ENCODE data around the gene PROX1.

PROX1 gene

DNA sequence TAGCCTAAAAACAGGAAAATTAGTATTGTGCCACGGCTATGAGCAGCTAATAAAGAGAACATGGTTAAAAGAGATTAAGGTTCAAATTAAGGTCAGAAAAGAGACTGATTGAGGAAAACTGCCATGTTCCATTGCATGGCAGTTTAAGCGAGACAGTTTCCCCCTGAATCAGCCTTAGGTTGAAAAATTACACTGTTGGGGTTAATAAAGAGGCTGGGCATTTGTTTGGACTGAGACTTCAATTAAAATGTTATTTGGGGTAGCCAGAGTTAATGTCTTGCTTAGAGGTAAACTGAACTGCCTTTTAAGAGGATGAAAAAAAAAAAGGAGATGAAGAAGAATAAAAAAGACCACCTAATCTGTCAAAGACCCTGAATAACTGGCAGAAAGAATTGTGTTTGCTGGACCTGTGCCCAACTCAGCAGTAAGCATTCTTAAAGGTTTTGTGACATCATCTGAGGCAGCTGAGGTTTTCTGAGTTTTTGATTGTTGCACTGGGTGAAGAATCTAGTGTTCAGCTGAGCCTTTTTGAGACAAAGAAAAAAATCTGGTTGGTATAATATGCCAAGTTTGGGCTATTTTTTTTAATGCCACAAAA, 17.7 kb upstream of the PROX1 start:
- TF ChIP-seq, protein P1, sequence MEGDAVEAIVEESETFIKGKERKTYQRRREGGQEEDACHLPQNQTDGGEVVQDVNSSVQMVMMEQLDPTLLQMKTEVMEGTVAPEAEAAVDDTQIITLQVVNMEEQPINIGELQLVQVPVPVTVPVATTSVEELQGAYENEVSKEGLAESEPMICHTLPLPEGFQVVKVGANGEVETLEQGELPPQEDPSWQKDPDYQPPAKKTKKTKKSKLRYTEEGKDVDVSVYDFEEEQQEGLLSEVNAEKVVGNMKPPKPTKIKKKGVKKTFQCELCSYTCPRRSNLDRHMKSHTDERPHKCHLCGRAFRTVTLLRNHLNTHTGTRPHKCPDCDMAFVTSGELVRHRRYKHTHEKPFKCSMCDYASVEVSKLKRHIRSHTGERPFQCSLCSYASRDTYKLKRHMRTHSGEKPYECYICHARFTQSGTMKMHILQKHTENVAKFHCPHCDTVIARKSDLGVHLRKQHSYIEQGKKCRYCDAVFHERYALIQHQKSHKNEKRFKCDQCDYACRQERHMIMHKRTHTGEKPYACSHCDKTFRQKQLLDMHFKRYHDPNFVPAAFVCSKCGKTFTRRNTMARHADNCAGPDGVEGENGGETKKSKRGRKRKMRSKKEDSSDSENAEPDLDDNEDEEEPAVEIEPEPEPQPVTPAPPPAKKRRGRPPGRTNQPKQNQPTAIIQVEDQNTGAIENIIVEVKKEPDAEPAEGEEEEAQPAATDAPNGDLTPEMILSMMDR (IDR thresholded peaks at IDR 0.05; ENCODE audit: low read depth, low read length, missing control alignments) = no peak
- no peak overlapping the region for H3K4me3 ChIP-seq (ENCODE audit: low read depth, low read length)
- no peak for DNase-seq (ENCODE audit: low read depth)

DNA sequence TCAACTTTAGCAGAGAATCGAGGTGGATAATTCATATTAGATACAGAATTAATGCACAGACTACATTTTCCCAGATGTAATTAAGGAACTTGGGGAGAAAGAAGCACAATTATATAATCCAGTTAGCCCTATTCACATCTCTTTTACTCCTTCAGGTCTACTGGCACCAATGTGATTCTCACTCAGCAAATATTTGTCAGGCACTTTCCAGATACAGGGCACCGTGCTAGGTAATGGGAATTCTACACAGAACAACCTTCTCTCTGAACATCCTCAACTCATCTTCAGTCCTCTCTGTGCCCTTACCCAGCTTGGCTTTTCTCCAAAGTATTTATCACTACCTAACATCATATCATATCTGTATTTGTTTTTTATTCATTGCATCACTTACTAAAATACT, 15.6 kb upstream of the PROX1 start:
- no peak for DNase-seq (ENCODE audit: low read depth)

DNA sequence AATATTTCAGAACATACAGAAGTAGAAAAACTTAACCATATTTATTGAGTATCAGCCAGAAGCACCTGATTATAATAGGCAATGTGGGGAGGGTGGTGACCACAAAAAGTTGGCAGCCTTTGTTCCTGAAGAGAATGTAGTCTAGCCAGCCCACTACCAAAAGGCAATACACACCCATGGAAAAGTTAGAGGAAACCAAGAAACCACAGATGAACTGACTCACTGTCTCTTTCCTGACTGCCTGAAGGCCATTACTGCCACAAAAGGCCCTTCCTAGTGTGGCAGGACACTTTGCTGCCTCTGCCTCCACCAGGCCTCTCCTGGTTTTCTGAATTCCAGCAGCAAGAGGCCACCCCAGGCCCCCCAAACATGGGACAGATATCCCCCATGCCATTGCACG, 14.6 kb upstream of the PROX1 start:
- H3K4me3 ChIP-seq (ENCODE audit: low read depth, low read length) = no peak overlapping the region
- TF ChIP-seq, protein P1 (IDR thresholded peaks at IDR 0.05; ENCODE audit: low read depth, low read length, missing control alignments) = no peak
- no peak for DNase-seq (ENCODE audit: low read depth)

More for the DNA sequence above, 15.6 kb upstream of the PROX1 start:
- H3K4me3 ChIP-seq (ENCODE audit: low read depth, low read length) = no peak overlapping the region
- TF ChIP-seq, protein P1 (IDR thresholded peaks at IDR 0.05; ENCODE audit: low read depth, low read length, missing control alignments) = no peak

DNA sequence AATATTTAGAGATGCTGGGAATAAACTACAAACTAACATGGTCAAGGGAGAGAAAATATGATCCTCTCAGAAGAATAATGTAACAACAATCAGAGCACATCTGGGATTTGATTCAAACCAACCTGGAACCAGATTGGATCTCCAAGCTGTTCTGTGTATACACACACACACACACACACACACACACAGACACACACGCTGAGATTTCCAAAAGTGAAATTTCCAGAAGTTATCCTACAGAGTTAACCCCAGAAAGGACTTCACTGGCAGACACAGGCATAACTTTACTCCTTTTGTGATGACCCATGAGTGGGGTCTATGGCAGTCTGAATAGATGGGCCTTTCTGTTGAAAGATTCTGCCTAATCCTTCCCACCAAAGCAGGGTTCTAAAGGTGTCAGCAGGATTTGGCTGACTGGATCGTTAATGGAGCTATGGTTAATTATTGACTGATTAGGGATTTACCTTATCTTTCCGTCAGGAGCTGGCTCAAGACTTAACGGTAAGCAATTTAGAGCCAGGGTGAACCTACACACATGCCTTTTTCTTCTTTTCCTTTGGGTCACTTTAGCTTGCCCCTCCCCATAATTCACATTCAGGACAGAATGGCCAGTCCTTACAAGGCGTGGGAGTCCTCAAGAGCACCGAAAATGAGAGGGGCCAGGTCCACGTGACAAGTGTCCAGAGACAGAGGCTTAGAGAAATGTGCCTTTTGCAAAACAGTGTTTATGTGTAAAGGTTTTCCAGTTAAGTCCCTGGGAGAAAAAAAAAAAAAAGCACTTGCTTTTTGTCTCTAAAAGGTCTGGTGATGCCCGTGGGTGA, 10.9 kb upstream of the PROX1 start:
- TF ChIP-seq, protein P1 (IDR thresholded peaks at IDR 0.05; ENCODE audit: low read depth, low read length, missing control alignments) = no peak
- DNase-seq (ENCODE audit: low read depth) = no peak
- no peak overlapping the region for H3K4me3 ChIP-seq (ENCODE audit: low read depth, low read length)

DNA sequence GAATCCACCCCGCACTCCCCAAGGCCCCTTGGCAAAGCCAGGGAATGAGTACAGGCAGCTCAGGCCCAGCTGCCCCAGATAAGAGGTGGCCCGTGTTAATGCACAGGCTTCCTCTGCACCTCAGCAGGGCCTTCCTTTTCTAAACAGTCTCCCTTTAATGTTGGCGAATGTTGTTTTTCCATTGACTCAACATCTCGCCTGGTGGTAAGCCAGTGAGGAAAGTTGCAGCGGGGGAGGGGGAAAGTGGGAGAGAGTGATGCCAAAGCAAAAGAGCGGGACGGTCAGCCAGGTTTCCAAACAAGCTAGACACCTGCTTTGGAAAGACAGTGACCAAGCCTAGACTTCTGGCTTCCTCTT, 10.3 kb upstream of the PROX1 start:
- DNase-seq (ENCODE audit: low read depth) = no peak
- H3K4me3 ChIP-seq (ENCODE audit: low read depth, low read length) = no peak overlapping the region
- TF ChIP-seq, protein P1 (IDR thresholded peaks at IDR 0.05; ENCODE audit: low read depth, low read length, missing control alignments) = no peak

DNA sequence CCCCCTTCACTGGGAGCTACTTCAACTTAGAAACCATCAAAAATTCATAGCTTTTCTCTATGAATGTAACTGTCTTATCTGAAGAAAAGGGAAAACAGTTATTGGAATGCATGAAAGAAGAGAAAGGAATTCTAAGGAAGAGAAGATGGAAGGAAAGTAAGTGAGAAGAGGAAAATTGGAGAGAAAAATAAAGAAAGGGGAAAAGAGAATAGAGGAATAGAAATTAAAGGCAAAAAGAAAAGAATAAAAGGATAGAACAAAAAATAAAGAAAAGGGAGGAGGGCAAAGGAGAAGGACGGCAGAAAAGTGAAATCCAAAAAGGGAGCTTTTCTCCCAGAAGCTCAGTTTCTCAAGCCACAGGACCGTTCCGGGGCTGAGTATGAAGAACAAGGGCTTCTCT, 9.9 kb upstream of the PROX1 start:
- TF ChIP-seq, protein P1 (IDR thresholded peaks at IDR 0.05; ENCODE audit: low read depth, low read length, missing control alignments) = no peak
- DNase-seq (ENCODE audit: low read depth) = no peak
- no peak overlapping the region for H3K4me3 ChIP-seq (ENCODE audit: low read depth, low read length)
